Measurements from ENCODE around the gene PIGZ.

Gene PIGZ

DNA sequence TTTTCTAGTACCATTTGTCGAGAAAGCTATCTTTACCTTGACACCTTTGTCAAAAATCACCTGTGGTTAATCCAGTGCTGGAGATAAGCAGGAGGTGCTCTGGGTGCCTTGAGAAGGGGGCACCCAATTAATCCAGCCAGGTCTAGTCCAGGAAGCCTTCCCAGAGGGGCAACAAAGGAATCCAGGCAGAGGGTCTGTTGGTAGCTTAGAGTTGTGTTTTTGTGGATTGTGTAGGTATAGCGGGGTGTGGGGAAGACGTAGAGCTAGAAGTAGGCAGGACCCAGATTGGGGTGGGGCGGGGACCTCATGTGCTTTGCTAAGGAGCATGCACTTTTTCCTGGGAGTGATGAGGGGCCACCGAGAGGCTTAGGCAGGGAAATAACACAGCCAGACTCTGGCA, 6.0 kb upstream of the PIGZ start:
- H3K9ac ChIP-seq (ENCODE audit: insufficient read length, low read depth), result no peak overlapping the region
- no peak for TF ChIP-seq SUZ12 (IDR thresholded peaks at IDR 0.05; ENCODE audit: extremely low read depth, insufficient read depth, insufficient read length)
- TF ChIP-seq YY1 (IDR thresholded peaks at IDR 0.05; ENCODE audit: insufficient read depth, insufficient read length), result no peak
- no peak for TF ChIP-seq ZNF274 (IDR thresholded peaks at IDR 0.05; ENCODE audit: low read depth, low read length)

GRCh38 chr3:196971094-196971698, 2.6 kb upstream of the PIGZ start:
- TF ChIP-seq YY1 (IDR thresholded peaks at IDR 0.05; ENCODE audit: insufficient read depth, insufficient read length) (no peak), ZNF274 (IDR thresholded peaks at IDR 0.05; ENCODE audit: low read depth, low read length) (no peak), SUZ12 (IDR thresholded peaks at IDR 0.05; ENCODE audit: extremely low read depth, insufficient read depth, insufficient read length) (no peak)
- Histone ChIP-seq H3K9me3 (ENCODE audit: insufficient read depth, low read length) (peaks cover 25% of the 10 kb centered on the region), H3K4me1 (ENCODE audit: insufficient read depth, insufficient read length) (peaks cover 6% of the 10 kb centered on the region), H3K9ac (ENCODE audit: insufficient read length, low read depth) (no peak overlapping the region), H3K27me3 (ENCODE audit: insufficient read depth, insufficient read length) (peaks cover 52% of the 10 kb centered on the region), H3K4me3 (ENCODE audit: insufficient read length, low read depth) (no peak overlapping the region), H3K36me3 (ENCODE audit: insufficient read depth, insufficient read length, low read length) (no peaks in the 10 kb centered on the region)
- no peak for DNase-seq (ENCODE audit: low read depth, low spot score)

More for the DNA sequence above, 6.0 kb upstream of the PIGZ start:
- Histone ChIP-seq H3K27me3 (ENCODE audit: insufficient read depth, insufficient read length) (peaks cover 20% of the 10 kb centered on the region), H3K4me1 (ENCODE audit: insufficient read depth, insufficient read length) (no peaks in the 10 kb centered on the region), H3K36me3 (ENCODE audit: insufficient read depth, insufficient read length, low read length) (no peaks in the 10 kb centered on the region), H3K4me3 (ENCODE audit: insufficient read length, low read depth) (no peak overlapping the region), H3K9me3 (ENCODE audit: insufficient read depth, low read length) (peaks cover 25% of the 10 kb centered on the region)
- no peak for DNase-seq (ENCODE audit: low read depth, low spot score)

GRCh38 chr3:196970547-196971093, 2.0 kb upstream of the PIGZ start:
- Histone ChIP-seq H3K36me3 (ENCODE audit: insufficient read depth, insufficient read length, low read length) (no peaks in the 10 kb centered on the region), H3K9me3 (ENCODE audit: insufficient read depth, low read length) (peaks cover 25% of the 10 kb centered on the region), H3K4me1 (ENCODE audit: insufficient read depth, insufficient read length) (peaks cover 6% of the 10 kb centered on the region), H3K27me3 (ENCODE audit: insufficient read depth, insufficient read length) (peaks cover 52% of the 10 kb centered on the region), H3K4me3 (ENCODE audit: insufficient read length, low read depth) (no peak overlapping the region), H3K9ac (ENCODE audit: insufficient read length, low read depth) (no peak overlapping the region)
- no peak for DNase-seq (ENCODE audit: low read depth, low spot score)
- TF ChIP-seq YY1 (IDR thresholded peaks at IDR 0.05; ENCODE audit: insufficient read depth, insufficient read length) (no peak), ZNF274 (IDR thresholded peaks at IDR 0.05; ENCODE audit: low read depth, low read length) (no peak), SUZ12 (IDR thresholded peaks at IDR 0.05; ENCODE audit: extremely low read depth, insufficient read depth, insufficient read length) (no peak)

DNA sequence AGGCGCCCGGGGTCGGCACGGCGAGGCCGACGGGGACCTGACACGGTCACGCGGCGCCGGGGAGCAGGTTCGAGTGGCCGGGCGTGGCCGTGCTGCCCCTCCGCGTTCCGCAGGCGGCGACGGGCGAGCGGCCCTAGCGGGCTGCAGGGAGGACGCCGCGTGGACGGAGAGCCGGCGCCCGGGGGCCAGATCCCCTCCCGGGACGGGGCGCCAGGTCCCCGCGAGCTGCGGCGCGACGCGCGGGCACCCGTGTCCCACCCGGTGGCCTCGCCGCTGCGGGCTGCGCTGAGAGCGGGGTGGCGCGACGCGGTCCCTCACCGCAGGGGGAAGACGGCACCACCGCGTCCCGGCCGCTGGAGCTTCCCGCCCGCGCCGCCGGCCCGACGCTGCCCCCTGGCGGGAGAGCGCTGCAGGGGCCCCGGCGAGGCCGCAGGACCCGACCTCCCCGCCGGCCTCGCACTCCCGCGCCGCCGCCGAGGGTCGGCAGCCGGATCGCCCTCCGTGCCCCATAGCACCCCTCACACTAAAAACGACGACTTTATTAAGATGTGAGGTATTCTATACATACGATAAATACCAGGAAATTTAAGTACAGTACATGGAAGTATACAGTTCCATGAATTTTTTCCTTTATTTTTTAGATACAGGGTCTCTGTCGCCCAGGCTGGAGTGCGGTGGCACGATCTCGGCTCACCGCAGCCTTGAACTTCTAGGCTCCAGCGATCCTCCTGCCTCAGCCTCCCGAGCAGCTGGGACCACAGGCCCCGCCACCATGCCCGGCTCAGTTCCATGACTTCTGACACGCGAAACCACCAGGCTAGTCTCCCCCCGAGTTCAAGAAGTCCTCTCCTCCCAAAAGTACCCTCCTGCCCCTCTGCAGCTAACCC, 1.3 kb upstream of the PIGZ start:
- Histone ChIP-seq H3K4me3 (ENCODE audit: insufficient read length, low read depth) (peak overlapping the region; percentile 72), H3K9ac (ENCODE audit: insufficient read length, low read depth) (peak overlapping the region; percentile 86), H3K9me3 (ENCODE audit: insufficient read depth, low read length) (peaks cover 25% of the 10 kb centered on the region), H3K27me3 (ENCODE audit: insufficient read depth, insufficient read length) (peaks cover 52% of the 10 kb centered on the region), H3K4me1 (ENCODE audit: insufficient read depth, insufficient read length) (peaks cover 6% of the 10 kb centered on the region), H3K36me3 (ENCODE audit: insufficient read depth, insufficient read length, low read length) (no peaks in the 10 kb centered on the region)
- DNase-seq (ENCODE audit: low read depth, low spot score), result peak; percentile 39
- TF ChIP-seq ZNF274 (IDR thresholded peaks at IDR 0.05; ENCODE audit: low read depth, low read length) (no peak), SUZ12 (IDR thresholded peaks at IDR 0.05; ENCODE audit: extremely low read depth, insufficient read depth, insufficient read length) (peak; percentile 46), YY1 (IDR thresholded peaks at IDR 0.05; ENCODE audit: insufficient read depth, insufficient read length) (no peak)

DNA sequence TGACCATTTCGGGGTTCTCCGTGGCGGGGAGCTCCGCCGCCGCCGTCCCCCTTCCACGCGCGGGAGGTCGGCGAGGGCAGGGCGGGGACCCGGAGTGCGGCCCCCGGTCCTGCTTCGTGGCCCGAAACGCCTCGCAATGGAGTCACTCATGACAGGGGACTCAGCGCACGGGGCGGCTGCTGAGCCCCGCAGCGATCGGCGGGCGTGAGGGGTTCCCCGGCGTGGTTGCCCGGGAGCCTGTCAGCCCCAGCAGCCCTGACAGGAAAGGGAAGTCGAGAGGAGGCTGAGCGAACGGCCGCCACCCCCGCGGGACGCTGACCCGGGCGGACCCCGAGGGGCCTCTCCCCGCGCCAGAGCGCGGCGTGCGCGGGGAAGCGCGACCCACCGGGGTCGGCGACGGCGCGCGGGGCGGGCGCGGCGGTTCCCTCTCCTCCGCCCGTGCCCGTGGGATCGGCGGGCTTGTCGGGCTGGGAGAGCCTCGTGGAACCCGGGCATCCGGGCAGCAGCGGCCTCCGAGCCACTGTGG, 564 bp upstream of the PIGZ start:
- no peak for DNase-seq (ENCODE audit: low read depth, low spot score)
- H3K36me3 ChIP-seq (ENCODE audit: insufficient read depth, insufficient read length, low read length), result no peaks in the 10 kb centered on the region
- H3K4me1 ChIP-seq (ENCODE audit: insufficient read depth, insufficient read length), result peaks cover 6% of the 10 kb centered on the region
- peak overlapping the region; percentile 86 for H3K9ac ChIP-seq (ENCODE audit: insufficient read length, low read depth)
- peak overlapping the region; percentile 72 for H3K4me3 ChIP-seq (ENCODE audit: insufficient read length, low read depth)
- H3K9me3 ChIP-seq (ENCODE audit: insufficient read depth, low read length), result peaks cover 25% of the 10 kb centered on the region
- TF ChIP-seq ZNF274 (IDR thresholded peaks at IDR 0.05; ENCODE audit: low read depth, low read length) (no peak), SUZ12 (IDR thresholded peaks at IDR 0.05; ENCODE audit: extremely low read depth, insufficient read depth, insufficient read length) (no peak), YY1 (IDR thresholded peaks at IDR 0.05; ENCODE audit: insufficient read depth, insufficient read length) (no peak)
- peaks cover 52% of the 10 kb centered on the region for H3K27me3 ChIP-seq (ENCODE audit: insufficient read depth, insufficient read length)

DNA sequence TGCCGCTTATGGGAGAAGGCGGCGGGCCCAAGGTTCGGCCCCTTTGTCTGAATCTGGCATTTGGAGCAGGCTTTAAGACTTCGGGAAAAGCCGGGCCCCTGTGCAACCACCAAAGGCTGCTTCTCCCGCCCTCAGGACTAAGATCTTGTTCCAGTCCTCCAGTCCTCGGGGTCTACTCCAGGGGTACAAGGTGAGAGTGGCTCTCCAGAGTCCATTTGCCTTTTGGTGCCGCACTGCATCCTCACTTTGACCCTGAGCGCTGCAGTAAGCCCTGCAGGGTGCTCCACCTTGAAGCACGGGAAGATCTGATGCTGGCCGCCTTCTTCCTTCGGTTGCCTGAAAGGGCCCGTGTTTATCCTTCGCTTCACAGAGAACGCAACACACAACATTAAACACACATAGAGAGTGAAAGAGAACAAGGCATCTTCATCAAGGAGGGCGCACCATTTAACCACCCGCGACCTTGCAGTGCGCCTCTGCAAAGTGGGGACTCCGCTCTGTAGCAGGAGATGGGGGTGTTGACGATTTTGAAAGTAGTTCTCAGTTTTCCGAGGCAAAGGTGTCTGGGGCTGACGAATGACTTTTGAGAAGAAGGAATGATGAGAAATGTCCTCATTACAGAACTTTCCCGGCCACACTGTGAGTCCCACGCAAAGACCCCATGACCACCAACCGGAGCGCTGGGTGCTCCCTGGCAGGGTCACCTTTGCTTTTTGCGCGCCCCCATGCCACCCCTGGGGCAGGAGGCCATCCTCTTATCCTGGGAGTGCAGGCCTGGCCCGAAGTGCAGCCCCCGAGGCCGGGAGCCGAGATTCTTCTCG, 1.0 kb downstream of the PIGZ start:
- Histone ChIP-seq H3K36me3 (ENCODE audit: insufficient read depth, insufficient read length, low read length) (no peaks in the 10 kb centered on the region), H3K4me1 (ENCODE audit: insufficient read depth, insufficient read length) (peaks cover 6% of the 10 kb centered on the region), H3K9me3 (ENCODE audit: insufficient read depth, low read length) (peaks cover 22% of the 10 kb centered on the region), H3K9ac (ENCODE audit: insufficient read length, low read depth) (peak overlapping the region; percentile 86), H3K27me3 (ENCODE audit: insufficient read depth, insufficient read length) (peaks cover 52% of the 10 kb centered on the region), H3K4me3 (ENCODE audit: insufficient read length, low read depth) (peak overlapping the region; percentile 72)
- no peak for DNase-seq (ENCODE audit: low read depth, low spot score)
- TF ChIP-seq YY1 (IDR thresholded peaks at IDR 0.05; ENCODE audit: insufficient read depth, insufficient read length) (no peak), ZNF274 (IDR thresholded peaks at IDR 0.05; ENCODE audit: low read depth, low read length) (no peak), SUZ12 (IDR thresholded peaks at IDR 0.05; ENCODE audit: extremely low read depth, insufficient read depth, insufficient read length) (peak; percentile 4)
